CD14-positive monocyte (primary cell): ENCODE results near the gene ARHGAP12. TPM values are rescaled to one million over a fixed set of nuclear protein-coding genes. Genes with fewer than 3 reads are reported as not detected.

ENCODE experiments used
- DNase-seq, 3 donors: peaks; one replicate each; pipeline ENCODE4 v3.0.0-alpha.2; 2011 to 2022
- H2AFZ ChIP-seq: 2 replicates; pipeline ENCODE4 v1.6.0; 2012; ENCODE audit warnings: mild to moderate bottlenecking, low read depth, low read length, inconsistent platforms; ENCODE audit not compliant: insufficient read depth, poor library complexity, severe bottlenecking
- H3K27ac ChIP-seq, 2 donors: 1 replicate in 1 of 2; 2 replicates in 1 of 2; pipeline ENCODE4 v1.5.1; 2012 to 2013; ENCODE audit warnings: low read length in 2 of 2, control low read depth in 1 of 2, inconsistent platforms in 1 of 2, low read depth in 1 of 2, mild to moderate bottlenecking in 1 of 2
- H3K27me3 ChIP-seq, 2 donors: one replicate each; pipeline versions ENCODE4 v1.6.0 to v1.6.1; 2011 to 2013; ENCODE audit warnings: low read length in 2 of 2; ENCODE audit not compliant: control insufficient read depth in 2 of 2, insufficient read depth in 2 of 2
- H3K36me3 ChIP-seq, 2 donors: replicated peaks in 1 of 2; 1 replicate in 1 of 2; 2 replicates in 1 of 2; pipeline versions ENCODE4 v1.5.1 to v1.6.1; 2012 to 2013; ENCODE audit warnings: low read length in 2 of 2, control low read depth in 1 of 2, inconsistent platforms in 1 of 2, mild to moderate bottlenecking in 1 of 2; ENCODE audit not compliant: insufficient read depth in 2 of 2, control insufficient read depth in 1 of 2
- H3K4me1 ChIP-seq, 2 donors: 1 replicate in 1 of 2; 2 replicates in 1 of 2; pipeline versions ENCODE4 v1.5.1 to v1.6.1; 2012 to 2013; ENCODE audit warnings: low read length in 2 of 2, control low read depth in 1 of 2, inconsistent platforms in 1 of 2, mild to moderate bottlenecking in 1 of 2, moderate library complexity in 1 of 2; ENCODE audit not compliant: insufficient read depth in 2 of 2, control insufficient read depth in 1 of 2
- H3K4me2 ChIP-seq: replicated peaks from 2 replicates; pipeline ENCODE3; 2012; ENCODE audit warnings: low read length, moderate library complexity, mild to moderate bottlenecking; ENCODE audit not compliant: poor library complexity, severe bottlenecking; ENCODE audit errors: extremely low read depth
- H3K4me3 ChIP-seq, 3 experiments: fragments of 200-600 bp in 1 of 3; sonication (generic) in 1 of 3; replicated peaks in 1 of 3; 1 replicate in 2 of 3; 2 replicates in 1 of 3; pipeline ENCODE4 v1.5.1; 2011 to 2013; ENCODE audit warnings: low read length in 3 of 3, mild to moderate bottlenecking in 3 of 3, control low read depth in 2 of 3, low read depth in 2 of 3, inconsistent platforms in 1 of 3, moderate library complexity in 1 of 3
- H3K79me2 ChIP-seq: 2 replicates; pipeline ENCODE4 v1.6.0; 2012; ENCODE audit warnings: mild to moderate bottlenecking, control low read depth, inconsistent platforms, low read length, moderate library complexity; ENCODE audit not compliant: insufficient read depth
- H3K9ac ChIP-seq: 2 replicates; pipeline ENCODE4 v1.6.0; 2017; ENCODE audit warnings: low read length, mild to moderate bottlenecking; ENCODE audit not compliant: insufficient read depth, poor library complexity, severe bottlenecking
- H3K9me3 ChIP-seq, 2 donors: replicated peaks in 1 of 2; 1 replicate in 1 of 2; 2 replicates in 1 of 2; pipeline versions ENCODE4 v1.5.1 to v1.6.1; 2012 to 2013; ENCODE audit warnings: low read length in 2 of 2, control low read depth in 1 of 2; ENCODE audit not compliant: control insufficient read depth in 1 of 2, insufficient read depth in 1 of 2
- H4K20me1 ChIP-seq: 2 replicates; pipeline ENCODE4 v1.6.0; 2012; ENCODE audit warnings: mild to moderate bottlenecking, low read length, control low read depth, moderate library complexity; ENCODE audit not compliant: insufficient read depth
- H3K27ac Mint-ChIP-seq, 7 donors: one replicate each; pipeline ENCODE4 v1.8.0; 2020; ENCODE audit warnings: mild to moderate bottlenecking in 7 of 7, mixed read lengths in 7 of 7, moderate library complexity in 6 of 7, inconsistent platforms in 2 of 7
- H3K27me3 Mint-ChIP-seq, 3 donors: one replicate each; pipeline ENCODE4 v1.8.0; 2021 to 2022; ENCODE audit warnings: low read depth in 3 of 3, mild to moderate bottlenecking in 3 of 3, mixed read lengths in 3 of 3, moderate library complexity in 3 of 3, inconsistent platforms in 1 of 3
- H3K36me3 Mint-ChIP-seq, 2 donors: one replicate each; pipeline ENCODE4 v1.8.0; 2020; ENCODE audit warnings: mixed read lengths in 2 of 2, inconsistent platforms in 1 of 2, mild to moderate bottlenecking in 1 of 2
- H3K4me1 Mint-ChIP-seq: one replicate; pipeline ENCODE4 v1.8.0; 2020; ENCODE audit warnings: mild to moderate bottlenecking, mixed read lengths
- H3K4me3 Mint-ChIP-seq, 2 donors: one replicate each; pipeline ENCODE4 v1.8.0; 2020; ENCODE audit warnings: mild to moderate bottlenecking in 2 of 2, mixed read lengths in 2 of 2, moderate library complexity in 1 of 2
- H3K9me3 Mint-ChIP-seq, 7 donors: one replicate each; pipeline ENCODE4 v1.8.0; 2020 to 2022; ENCODE audit warnings: mixed read lengths in 7 of 7, mild to moderate bottlenecking in 6 of 7, moderate library complexity in 6 of 7, inconsistent platforms in 2 of 7
- WGBS: methylation state at CpG from one replicate; pipeline ENCODE4 v1.1.5; 2013; ENCODE audit warnings: missing lambda C conversion rate; ENCODE audit not compliant: insufficient coverage; 5-methylcytosine and 5-hydroxymethylcytosine counted together
- intact Hi-C, 2 donors: fragments of 100-400 bp; cut with micrococcal nuclease; formaldehyde crosslinking; loops; one replicate each; pipeline versions ENCODE4 v1.15.0 to v1.15.1; 2023
- polyA plus RNA-seq, 3 donors: library from polyadenylated mRNA; depleted of rRNA in 1 of 3; unstranded in 2 of 3; stranded (reverse) in 1 of 3; fragments of 300-500 nt in 2 of 3; fragments of >200 nt in 1 of 3; fragmentation: Illumina TruSeq in 2 of 3; gene quantifications; 1 replicate in 2 of 3; 2 replicates in 1 of 3; pipeline ENCODE4 v1.2.3, GENCODE V29; 2012 to 2021
- TF ChIP-seq, protein P1 (sequence below): fragments of 200-600 bp; IDR thresholded peaks from one replicate; pipeline ENCODE4 v1.8.0; 2022; ENCODE audit warnings: antibody characterized with exemption, mild to moderate bottlenecking

The ARHGAP12 gene
- polyA plus RNA-seq, 3 donors, result 3.2 to 15.5 (median 4.7) TPM

DNA sequence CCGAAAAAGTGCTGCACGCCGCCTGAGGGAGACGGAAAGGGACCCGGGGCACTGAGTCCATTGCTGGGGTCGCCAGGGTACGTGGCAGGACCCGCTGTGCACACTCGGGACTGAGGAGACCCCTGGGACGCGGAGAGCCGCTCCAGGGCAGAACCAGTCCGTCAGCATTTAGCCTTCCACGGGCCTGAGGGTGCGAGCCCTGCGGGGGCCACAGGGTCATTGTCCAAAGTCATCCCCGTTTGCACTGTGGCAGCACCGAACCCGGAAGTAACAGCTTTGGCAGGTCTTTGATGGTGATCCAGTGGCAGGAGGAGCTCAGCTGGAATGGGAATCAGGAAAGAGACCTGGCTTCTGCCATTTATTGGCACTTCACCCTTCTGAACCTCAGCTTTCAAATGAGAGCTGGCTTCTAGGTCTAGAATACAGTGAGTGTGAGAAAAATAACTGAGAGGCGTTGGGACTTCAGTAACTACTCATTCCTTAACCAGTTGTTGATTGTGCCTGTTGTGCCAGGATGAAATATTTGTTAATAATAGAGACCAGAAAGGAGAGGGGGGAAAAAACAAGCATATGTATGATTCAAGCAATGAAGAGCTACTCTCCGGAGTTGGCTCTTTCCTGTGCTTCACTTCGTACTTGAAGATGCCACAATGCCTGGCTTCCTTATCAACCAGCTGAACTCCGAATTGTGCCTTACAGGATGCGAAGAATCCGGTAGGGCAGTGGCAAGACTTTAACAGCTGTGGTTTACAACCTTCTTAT lies 811 bp upstream of the ARHGAP12 start:
- Histone ChIP-seq H3K4me2 (peak overlapping the region; percentile 96), H4K20me1 (peaks cover 36% of the 10 kb centered on the region), H3K4me3 (peak overlapping the region; percentile 82 to 94 (median 92)), H3K27ac (peak overlapping the region; percentile 72 to 90), H3K79me2 (peaks cover 42% of the 10 kb centered on the region), H3K27me3 (no peaks in the 10 kb centered on the region), H3K36me3 (no peaks in the 10 kb centered on the region), H2AFZ (peak overlapping the region; percentile 94), H3K4me1 (peaks cover 28 to 38% of the 10 kb centered on the region in 2 donors), H3K9me3 (no peaks in the 10 kb centered on the region), H3K9ac (peak overlapping the region; percentile 81)
- WGBS, result under 1% methylated on average over 21 of the region's 25 CpGs
- H3K27me3 Mint-ChIP-seq, result peaks cover 0 to 7% (median 4%) of the 10 kb centered on the region in 3 donors
- DNase-seq, result peak; percentile 47 to 64 (median 59)
- H3K4me3 Mint-ChIP-seq, result peak overlapping the region; percentile 91 to 95
- intact Hi-C loops, result loop anchor here (1.0 to 5.0 kb wide), 4 partner anchors 33 to 78 kb away; no protein-coding TSS in a partner anchor
- H3K27ac Mint-ChIP-seq, result peak overlapping the region; percentile 86 to 93 (median 92)
- H3K4me1 Mint-ChIP-seq, result peaks cover 35% of the 10 kb centered on the region
- H3K36me3 Mint-ChIP-seq, result no peaks in the 10 kb centered on the region
- peaks cover 0 to 2% (median 0%) of the 10 kb centered on the region in 7 donors for H3K9me3 Mint-ChIP-seq
- TF ChIP-seq, protein P1, sequence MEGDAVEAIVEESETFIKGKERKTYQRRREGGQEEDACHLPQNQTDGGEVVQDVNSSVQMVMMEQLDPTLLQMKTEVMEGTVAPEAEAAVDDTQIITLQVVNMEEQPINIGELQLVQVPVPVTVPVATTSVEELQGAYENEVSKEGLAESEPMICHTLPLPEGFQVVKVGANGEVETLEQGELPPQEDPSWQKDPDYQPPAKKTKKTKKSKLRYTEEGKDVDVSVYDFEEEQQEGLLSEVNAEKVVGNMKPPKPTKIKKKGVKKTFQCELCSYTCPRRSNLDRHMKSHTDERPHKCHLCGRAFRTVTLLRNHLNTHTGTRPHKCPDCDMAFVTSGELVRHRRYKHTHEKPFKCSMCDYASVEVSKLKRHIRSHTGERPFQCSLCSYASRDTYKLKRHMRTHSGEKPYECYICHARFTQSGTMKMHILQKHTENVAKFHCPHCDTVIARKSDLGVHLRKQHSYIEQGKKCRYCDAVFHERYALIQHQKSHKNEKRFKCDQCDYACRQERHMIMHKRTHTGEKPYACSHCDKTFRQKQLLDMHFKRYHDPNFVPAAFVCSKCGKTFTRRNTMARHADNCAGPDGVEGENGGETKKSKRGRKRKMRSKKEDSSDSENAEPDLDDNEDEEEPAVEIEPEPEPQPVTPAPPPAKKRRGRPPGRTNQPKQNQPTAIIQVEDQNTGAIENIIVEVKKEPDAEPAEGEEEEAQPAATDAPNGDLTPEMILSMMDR, result no peak

- Histone ChIP-seq H3K27ac (peak overlapping the region in 1 of 2 donors; percentile 90), H4K20me1 (peaks cover 49% of the 10 kb centered on the region), H3K4me3 (peak overlapping the region; percentile 82 to 94 (median 92)), H3K36me3 (no peaks in the 10 kb centered on the region), H3K9ac (peak overlapping the region; percentile 81), H3K79me2 (peaks cover 56% of the 10 kb centered on the region), H3K4me1 (peaks cover 28 to 38% of the 10 kb centered on the region in 2 donors), H2AFZ (peak overlapping the region; percentile 94), H3K4me2 (peak overlapping the region; percentile 96), H3K9me3 (no peaks in the 10 kb centered on the region), H3K27me3 (no peaks in the 10 kb centered on the region)
- DNase-seq, result peak in 2 of 3 donors; percentile 33 to 35
- Mint-ChIP-seq H3K9me3 (peaks cover 0 to 2% (median 0%) of the 10 kb centered on the region in 7 donors), H3K36me3 (no peaks in the 10 kb centered on the region), H3K4me3 (peak overlapping the region; percentile 91 to 92), H3K4me1 (peaks cover 35% of the 10 kb centered on the region), H3K27ac (peak overlapping the region in 6 of 7 donors; percentile 40 to 88 (median 84)), H3K27me3 (peaks cover 0 to 8% (median 4%) of the 10 kb centered on the region in 3 donors)
- intact Hi-C loops, result loop anchor here (5.0 kb wide), 3 partner anchors 34 to 79 kb away; no protein-coding TSS in a partner anchor
- WGBS, result under 1% methylated on average over 54 of the region's 58 CpGs
- TF ChIP-seq, protein P1, result peak; percentile 24
Measured at GRCh38 chr10:31927884-31928548, 615 bp downstream of the ARHGAP12 start.
